Measurements from ENCODE around the gene DTNB. TPM values are rescaled to one million over a fixed set of nuclear protein-coding genes. Genes with fewer than 3 reads are reported as not detected.

Gene DTNB
- total and polyA plus RNA-seq, 2 donors (not counting 3 experiments of a cell fraction or from before 2014, with no cell fraction given), result 11.5 to 17.0 TPM

DNA sequence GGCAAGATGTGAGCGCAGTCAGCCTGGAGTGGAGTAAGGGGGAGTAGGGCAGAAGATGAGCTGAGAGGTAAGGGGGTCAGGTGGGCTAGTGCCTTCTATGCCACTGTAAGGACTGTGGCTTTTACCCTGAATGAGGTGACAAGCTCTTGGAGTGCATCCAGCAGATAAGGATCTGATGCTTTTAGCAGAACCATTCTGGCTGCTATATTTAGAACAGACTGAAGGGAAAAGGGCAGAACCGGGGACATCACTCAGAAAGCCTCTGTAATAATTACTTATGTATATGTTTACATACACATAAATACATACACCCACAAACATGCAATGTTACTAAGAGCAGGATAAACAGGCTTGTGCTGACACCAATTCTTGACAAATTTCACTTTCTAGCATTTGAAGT lies 124.8 kb downstream of the DTNB start:
- no peak overlapping the region for H2AFZ ChIP-seq (ENCODE audit: low read depth, low read length)
- H3K4me1 ChIP-seq (ENCODE audit: control insufficient read depth, extremely low read depth, insufficient read depth, low read length), result no peaks in the 10 kb centered on the region
- H3K36me3 ChIP-seq (ENCODE audit: control insufficient read depth in 2 of 2, extremely low read depth in 1 of 2, insufficient read depth in 2 of 2, low read length in 2 of 2), result no peaks in the 10 kb centered on the region
- ChIA-PET CTCF (no interaction called here), POLR2A (no interaction called here)
- no peak overlapping the region for H3K27ac ChIP-seq (ENCODE audit: insufficient read depth, low read depth, low read length)
- no peaks in the 10 kb centered on the region for H3K27me3 ChIP-seq (ENCODE audit: control insufficient read depth in 2 of 2, insufficient read depth in 2 of 2, low read length in 2 of 2)
- H3K4me2 ChIP-seq (ENCODE audit: insufficient read depth, low read length), result no peak overlapping the region
- DNase-seq (ENCODE audit: low read depth, low spot score) (no peak), FAIRE-seq (no peak)
- TF ChIP-seq, protein P1, sequence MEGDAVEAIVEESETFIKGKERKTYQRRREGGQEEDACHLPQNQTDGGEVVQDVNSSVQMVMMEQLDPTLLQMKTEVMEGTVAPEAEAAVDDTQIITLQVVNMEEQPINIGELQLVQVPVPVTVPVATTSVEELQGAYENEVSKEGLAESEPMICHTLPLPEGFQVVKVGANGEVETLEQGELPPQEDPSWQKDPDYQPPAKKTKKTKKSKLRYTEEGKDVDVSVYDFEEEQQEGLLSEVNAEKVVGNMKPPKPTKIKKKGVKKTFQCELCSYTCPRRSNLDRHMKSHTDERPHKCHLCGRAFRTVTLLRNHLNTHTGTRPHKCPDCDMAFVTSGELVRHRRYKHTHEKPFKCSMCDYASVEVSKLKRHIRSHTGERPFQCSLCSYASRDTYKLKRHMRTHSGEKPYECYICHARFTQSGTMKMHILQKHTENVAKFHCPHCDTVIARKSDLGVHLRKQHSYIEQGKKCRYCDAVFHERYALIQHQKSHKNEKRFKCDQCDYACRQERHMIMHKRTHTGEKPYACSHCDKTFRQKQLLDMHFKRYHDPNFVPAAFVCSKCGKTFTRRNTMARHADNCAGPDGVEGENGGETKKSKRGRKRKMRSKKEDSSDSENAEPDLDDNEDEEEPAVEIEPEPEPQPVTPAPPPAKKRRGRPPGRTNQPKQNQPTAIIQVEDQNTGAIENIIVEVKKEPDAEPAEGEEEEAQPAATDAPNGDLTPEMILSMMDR (IDR thresholded peaks at IDR 0.05; ENCODE audit: extremely low read depth in 1 of 2, insufficient read depth in 1 of 2, low read depth in 1 of 2, low read length in 2 of 2), result no peak
- TF ChIP-seq FOS (IDR thresholded peaks at IDR 0.05; ENCODE audit: borderline replicate concordance, insufficient read depth, low read length) (no peak), MYC (IDR thresholded peaks at IDR 0.05; ENCODE audit: low read depth, low read length) (no peak), EZH2 (IDR thresholded peaks at IDR 0.05; ENCODE audit: borderline replicate concordance, low read depth, low read length, severe bottlenecking) (no peak), GATA2 (IDR thresholded peaks at IDR 0.05; ENCODE audit: insufficient read depth, insufficient read length, low read depth, low read length) (no peak), POLR2A (IDR thresholded peaks at IDR 0.05; ENCODE audit: low read depth, low read length) (no peak), JUN (IDR thresholded peaks at IDR 0.05; ENCODE audit: borderline replicate concordance, insufficient read depth, insufficient read length, low read depth) (no peak), POLR2AphosphoS5 (IDR thresholded peaks at IDR 0.05; ENCODE audit: insufficient read depth, low read depth, low read length) (no peak)
- TF ChIP-seq, protein P2, sequence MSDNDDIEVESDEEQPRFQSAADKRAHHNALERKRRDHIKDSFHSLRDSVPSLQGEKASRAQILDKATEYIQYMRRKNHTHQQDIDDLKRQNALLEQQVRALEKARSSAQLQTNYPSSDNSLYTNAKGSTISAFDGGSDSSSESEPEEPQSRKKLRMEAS (IDR thresholded peaks at IDR 0.05; ENCODE audit: insufficient read depth, insufficient read length), result no peak
- intact Hi-C loops (cut with micrococcal nuclease), result no loop called here
- no TSS peak for BruUV-seq (replicated peaks)
- H3K79me2 ChIP-seq (ENCODE audit: control insufficient read depth, insufficient read depth, low read length), result no peaks in the 10 kb centered on the region
- dilution Hi-C loops (cut with MboI; ENCODE audit: extremely low pct_ligation_motif_present, low sequenced_read_pairs), result no loop called here
- no peaks in the 10 kb centered on the region for H3K9me1 ChIP-seq (replicated peaks; ENCODE audit: control insufficient read depth, extremely low read depth, insufficient read depth, low read length)
- H4K20me1 ChIP-seq (replicated peaks; ENCODE audit: control insufficient read depth, extremely low read depth, insufficient read depth, low read length), result no peaks in the 10 kb centered on the region
- no peaks in the 10 kb centered on the region for H3K9me3 ChIP-seq (replicated peaks; ENCODE audit: control insufficient read depth, insufficient read depth, low read length)
- no peak overlapping the region for H3K9ac ChIP-seq (replicated peaks; ENCODE audit: extremely low read depth, insufficient read depth, low read length)
- no peak overlapping the region for H3K4me3 ChIP-seq (replicated peaks in 1 of 3; ENCODE audit: insufficient read depth in 1 of 3, low read depth in 1 of 3, low read length in 3 of 3)
